OCI-LY7 (cell line): Measurements from ENCODE around the gene DTX1.

Experiments
- CTCF ChIP-seq: fragments of 200-600 bp; sonication (generic); conservative IDR thresholded peaks from 2 replicates; pipeline ENCODE4 v1.5.1; 2014; ENCODE audit warnings: mild to moderate bottlenecking, antibody characterized with exemption, low read length, moderate library complexity, mixed read lengths
- EZH2phosphoT487 ChIP-seq: fragments of 200-600 bp; sonication (generic); IDR thresholded peaks from 2 replicates; pipeline ENCODE4 v1.6.1; 2018; ENCODE audit warnings: low read depth, borderline replicate concordance, mild to moderate bottlenecking, mixed run types, antibody characterized with exemption, low read length, moderate library complexity, mixed read lengths

- TF ChIP-seq CTCF (no peak), EZH2phosphoT487 (no peak)
Measured at GRCh38 chr12:113113397-113113796, 56.9 kb downstream of the DTX1 start.
